Fibroblast of skin of scalp (primary cell): ENCODE data around the gene GOLGA8N. TPM values are rescaled to one million over a fixed set of nuclear protein-coding genes. Genes with fewer than 3 reads are reported as not detected.
A peak's percentile ranks its signal among the peaks of the same experiment; 100 is the strongest.
"Not testable (repeated sequence)": the region's sequence is repeated elsewhere in the genome, so short reads cannot be mapped to it uniquely, and the experiment has no call there.

ENCODE experiments used
- DNase-seq: peaks from one replicate; pipeline ENCODE4 v3.0.0-alpha.2; 2013
- polyA plus RNA-seq, 2 experiments: library from polyadenylated mRNA; unstranded; fragments of 120-200 nt; gene quantifications; one replicate each; pipeline ENCODE4 v1.2.1, GENCODE V29; 2013; ENCODE audit not compliant: insufficient read length in 2 of 2

Gene GOLGA8N
- polyA plus RNA-seq (2013, experiment 1 of 2; ENCODE audit: insufficient read length) = 5.2 TPM
- 5.2 TPM for polyA plus RNA-seq (2013, experiment 2 of 2; ENCODE audit: insufficient read length)

GRCh38 chr15:32593151-32593550, at the start of gene GOLGA8N:
TSS of gene GOLGA8N (plus strand) at chr15:32593456.
- DNase-seq = not testable (repeated sequence)

- DNase-seq = not testable (repeated sequence)
Observed at GRCh38 chr15:32543456-32543855, 49.8 kb upstream of the GOLGA8N start.

- not testable (repeated sequence) for DNase-seq
Observed at GRCh38 chr15:32545129-32545528, 48.1 kb upstream of the GOLGA8N start.

- not testable (repeated sequence) for DNase-seq
Observed at GRCh38 chr15:32554587-32554986, 38.7 kb upstream of the GOLGA8N start.

GRCh38 chr15:32562198-32562597, 31.1 kb upstream of the GOLGA8N start:
- not testable (repeated sequence) for DNase-seq

- DNase-seq = not testable (repeated sequence)
Observed at GRCh38 chr15:32568988-32569387, 24.3 kb upstream of the GOLGA8N start.

GRCh38 chr15:32578482-32578881, 14.8 kb upstream of the GOLGA8N start:
- DNase-seq = not testable (repeated sequence)

- DNase-seq = not testable (repeated sequence)
Observed at GRCh38 chr15:32585844-32586243, 7.4 kb upstream of the GOLGA8N start.

- not testable (repeated sequence) for DNase-seq
Observed at GRCh38 chr15:32609518-32609917, 16.3 kb downstream of the GOLGA8N start.

GRCh38 chr15:32610719-32611118, 17.5 kb downstream of the GOLGA8N start:
- peak; percentile 26 for DNase-seq

GRCh38 chr15:32614712-32615050, 21.4 kb downstream of the GOLGA8N start:
- DNase-seq = not testable (repeated sequence)

GRCh38 chr15:32615051-32615870, 22.0 kb downstream of the GOLGA8N start, which contains the start of gene ARHGAP11A:
TSS of gene ARHGAP11A (plus strand) at chr15:32615504. CDS start at chr15:32616212, 708 bp downstream.
- DNase-seq = peak; percentile 95

- not testable (repeated sequence) for DNase-seq
Observed at GRCh38 chr15:32615871-32616426, 22.7 kb downstream of the GOLGA8N start.

GRCh38 chr15:32636410-32636809, 43.2 kb downstream of the GOLGA8N start:
- DNase-seq = no peak

- DNase-seq = no peak
Observed at GRCh38 chr15:32636908-32637567, 43.8 kb downstream of the GOLGA8N start.

- DNase-seq = no peak
Observed at GRCh38 chr15:32637704-32638103, 44.4 kb downstream of the GOLGA8N start.

- no peak for DNase-seq
Observed at GRCh38 chr15:32641517-32642059, 48.3 kb downstream of the GOLGA8N start, which contains the start of gene SCG5. TSS of gene SCG5 (plus strand) at chr15:32641710. CDS start at chr15:32643593, 1,883 bp downstream.

- DNase-seq = no peak
Observed at GRCh38 chr15:32642667-32643435, 49.6 kb downstream of the GOLGA8N start.

GRCh38 chr15:32643907-32644445, 50.7 kb downstream of the GOLGA8N start:
- DNase-seq = peak; percentile 34

GRCh38 chr15:32646291-32646690, 53.0 kb downstream of the GOLGA8N start:
- no peak for DNase-seq

GRCh38 chr15:32649342-32649741, 56.1 kb downstream of the GOLGA8N start:
- peak; percentile 59 for DNase-seq
